K562 treated with DMSO at 1 percent for 4 hours (cell line): ENCODE results near the gene KCNA2. TPM values are rescaled to one million over a fixed set of nuclear protein-coding genes. Genes with fewer than 3 reads are reported as not detected.

Source experiments
- total RNA-seq: library from RNA; unstranded; fragments of 300-600 nt; gene quantifications from 2 replicates; pipeline ENCODE4 v1.2.3, GENCODE V29; 2022; ENCODE audit not compliant: insufficient read depth

KCNA2 gene
- not detected in 2 replicates for total RNA-seq

DNA sequence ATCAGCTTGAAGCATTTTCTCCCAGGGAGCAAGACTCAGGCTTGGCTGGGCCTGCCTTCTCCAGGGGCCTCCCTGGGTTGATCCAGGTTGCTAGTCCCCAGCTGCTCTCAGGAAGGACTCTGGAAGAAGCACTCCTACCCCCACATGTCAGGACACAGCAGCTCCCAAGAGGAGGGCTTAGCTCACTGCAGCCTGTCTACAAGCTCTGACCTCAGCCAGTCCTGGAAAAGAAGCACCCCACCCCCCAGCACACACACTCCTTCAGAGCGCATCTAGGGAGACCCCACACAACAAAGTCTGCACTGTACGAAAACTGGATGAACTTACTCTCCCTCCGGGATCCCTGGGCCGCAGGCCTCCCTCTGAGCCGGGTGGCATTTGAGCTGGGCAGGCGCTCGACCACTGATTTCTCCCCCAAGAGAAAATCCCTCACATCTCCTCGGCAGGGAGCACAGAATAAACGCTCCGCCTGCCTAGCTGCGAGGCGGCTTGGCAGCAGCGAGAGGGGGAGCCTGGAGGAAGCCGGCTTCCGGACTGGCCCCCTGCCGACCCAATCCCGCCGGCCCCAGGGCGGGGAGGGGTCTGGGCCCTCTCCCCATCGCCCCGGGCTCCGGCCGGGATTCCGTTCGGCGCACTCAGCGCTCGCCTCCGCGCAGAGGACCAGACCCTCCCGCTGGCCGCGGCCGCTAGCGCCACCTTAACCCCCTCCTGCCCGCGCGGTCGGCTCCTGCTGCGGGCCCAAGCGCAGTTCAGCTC, at the start of gene KCNA2:
Gene KCNA2, minus strand, starts transcription at position 458 of the 756 bp plus-strand sequence. CDS start 1,576 bp downstream, outside the sequence.

Other genes starting within 250 kb of the KCNA2 start
- 0.34 TPM in 1 of 2 replicates, not detected in the other for gene SLC16A4, start 215.3 kb downstream of the KCNA2 start, total RNA-seq
- gene LAMTOR5, start 198.7 kb downstream of the KCNA2 start, total RNA-seq: 380 and 394 TPM in 2 replicates
- gene PROK1, start 155.2 kb downstream of the KCNA2 start, total RNA-seq: not detected in 2 replicates
- not detected in 2 replicates for gene KCNA10, start 87.2 kb downstream of the KCNA2 start, total RNA-seq
- gene KCNA3, start 68.6 kb upstream of the KCNA2 start, total RNA-seq: not detected in 2 replicates